OCI-LY7 (cell line): ENCODE results near the gene MOCS3. TPM values are rescaled to one million over a fixed set of nuclear protein-coding genes. Genes with fewer than 3 reads are reported as not detected.

ENCODE experiments used
- BruUV-seq: library from RNA; stranded (reverse); fragments of 400-500 nt; replicated peaks from 2 replicates; lab custom pipeline; 2021; lab: Mats Ljungman, UMichigan
- CTCF ChIA-PET: fragments of 300-600 bp; sonication (Branson Sonifier 250); formaldehyde crosslinking; loops from one replicate; lab custom pipeline; 2022; ENCODE audit warnings: antibody characterized with exemption; ENCODE audit not compliant: unreplicated experiment; lab: Charles Lee
- POLR2A ChIA-PET: fragments of 300-600 bp; sonication (Branson Sonifier 250); formaldehyde crosslinking; loops from one replicate; lab custom pipeline; 2022; ENCODE audit warnings: antibody characterized with exemption; lab: Charles Lee
- DNase-seq: peaks from one replicate; pipeline ENCODE4 v3.0.0-alpha.2; 2015; ENCODE audit warnings: low spot score
- H2AFZ ChIP-seq: fragments of 200-600 bp; sonication (generic), shearing (Covaris generic); 2 replicates; pipeline ENCODE4 v1.6.1; 2014; ENCODE audit warnings: mild to moderate bottlenecking, antibody characterized with exemption, low read length, moderate library complexity
- H3K27ac ChIP-seq: fragments of 200-600 bp; sonication (generic); 2 replicates; pipeline ENCODE4 v1.5.1; 2014; ENCODE audit warnings: mixed run types, low read depth, mild to moderate bottlenecking, moderate library complexity, low read length, inconsistent platforms; ENCODE audit not compliant: poor library complexity, severe bottlenecking
- H3K36me3 ChIP-seq: fragments of 200-600 bp; sonication (generic); 2 replicates; pipeline ENCODE4 v1.6.1; 2014; ENCODE audit warnings: mild to moderate bottlenecking, antibody characterized with exemption, low read length, moderate library complexity, mixed read lengths; ENCODE audit not compliant: insufficient read depth
- H3K4me1 ChIP-seq: fragments of 200-600 bp; sonication (generic); 2 replicates; pipeline ENCODE4 v1.5.1; 2014; ENCODE audit warnings: mild to moderate bottlenecking, low read length; ENCODE audit not compliant: insufficient read depth, poor library complexity, severe bottlenecking
- H3K4me2 ChIP-seq: fragments of 200-600 bp; sonication (generic); 2 replicates; pipeline ENCODE4 v1.6.1; 2014; ENCODE audit warnings: mild to moderate bottlenecking, low read length
- H3K4me3 ChIP-seq: fragments of 200-600 bp; sonication (generic); 2 replicates; pipeline ENCODE4 v1.5.1; 2014; ENCODE audit warnings: mild to moderate bottlenecking, low read depth, low read length; ENCODE audit not compliant: poor library complexity, severe bottlenecking
- H3K79me2 ChIP-seq: fragments of 200-600 bp; sonication (generic); 2 replicates; pipeline ENCODE4 v1.6.1; 2016; ENCODE audit warnings: low read depth, mild to moderate bottlenecking, low read length, moderate library complexity, mixed read lengths; ENCODE audit not compliant: insufficient read depth
- H3K9me2 ChIP-seq: fragments of 200-600 bp; sonication (generic); 2 replicates; pipeline ENCODE4 v1.6.1; 2016; ENCODE audit warnings: mild to moderate bottlenecking, low read length, mixed read lengths; ENCODE audit not compliant: insufficient read depth
- H3K9me3 ChIP-seq: fragments of 200-600 bp; sonication (generic); 2 replicates; pipeline ENCODE4 v1.6.1; 2014; ENCODE audit warnings: mild to moderate bottlenecking, mixed run types, low read length, mixed read lengths
- H4K20me1 ChIP-seq: fragments of 200-600 bp; sonication (generic); 2 replicates; pipeline ENCODE4 v1.6.1; 2014; ENCODE audit warnings: mild to moderate bottlenecking, antibody characterized with exemption, low read length, moderate library complexity, mixed read lengths; ENCODE audit not compliant: insufficient read depth
- CTCF ChIP-seq: fragments of 200-600 bp; sonication (generic); conservative IDR thresholded peaks from 2 replicates; pipeline ENCODE4 v1.5.1; 2014; ENCODE audit warnings: mild to moderate bottlenecking, antibody characterized with exemption, low read length, moderate library complexity, mixed read lengths
- EZH2phosphoT487 ChIP-seq: fragments of 200-600 bp; sonication (generic); IDR thresholded peaks from 2 replicates; pipeline ENCODE4 v1.6.1; 2018; ENCODE audit warnings: low read depth, borderline replicate concordance, mild to moderate bottlenecking, mixed run types, antibody characterized with exemption, low read length, moderate library complexity, mixed read lengths
- intact Hi-C: fragments of 100-400 bp; cut with micrococcal nuclease; formaldehyde crosslinking; loops from one replicate; pipeline ENCODE4 v1.10.0; 2022; ENCODE audit not compliant: unreplicated experiment
- total RNA-seq, 2 experiments: library from RNA; depleted of rRNA in 1 of 2; stranded (reverse); fragments of >200 nt in 1 of 2; shearing (Covaris generic) in 1 of 2; gene quantifications; 2 replicates each; pipeline ENCODE4 v1.2.3, GENCODE V29; 2014 to 2022

Gene MOCS3
- total RNA-seq, 2 experiments from 2014 or later: 5.8 to 7.7 TPM

GRCh38 chr20:50931306-50932015 is 27.2 kb upstream of the MOCS3 start, which contains the start of gene ADNP:
Gene ADNP, minus strand, starts transcription at chr20:50931437. Its CDS starts 27,441 bp downstream, at chr20:50903996.
- Histone ChIP-seq H2AFZ (peak within 1 kb of the TSS; percentile 51), H4K20me1 (peaks cover 14% of the 10 kb centered on the region), H3K9me3 (no peaks in the 10 kb centered on the region), H3K4me2 (peak within 1 kb of the TSS; percentile 78), H3K79me2 (peaks cover 39% of the 10 kb centered on the region), H3K36me3 (peaks cover 84% of the 10 kb centered on the region), H3K4me3 (peak within 1 kb of the TSS; percentile 93), H3K9me2 (no peaks in the 10 kb centered on the region), H3K27ac (peak within 1 kb of the TSS; percentile 89), H3K4me1 (peaks cover 40% of the 10 kb centered on the region)
- peak; percentile 96 for DNase-seq
- ChIA-PET CTCF (interaction anchor here (0.6 kb wide), 2 partner anchors 124 to 132 kb away, joined by 3 read pairs; no protein-coding TSS in a partner anchor), POLR2A (interaction anchor here (0.6 to 1.3 kb wide), 11 partner anchors 21 to 1259 kb away, joined by 3 to 7 read pairs (median 3); no protein-coding TSS in a partner anchor)
- TF ChIP-seq EZH2phosphoT487 (no peak), CTCF (peak; percentile 77)
- BruUV-seq: no TSS peak
- intact Hi-C loops: loop anchor here (2.0 kb wide), 2 partner anchors 27 to 201 kb away; partner anchors contain the start of genes DPM1, MOCS3 and PARD6B

- no peaks in the 10 kb centered on the region for H3K9me3 ChIP-seq
- intact Hi-C loops: no loop called here
- no peak for TF ChIP-seq EZH2phosphoT487
- no peak for TF ChIP-seq CTCF
- peak overlapping the region; percentile 78 for H3K4me2 ChIP-seq
- CTCF ChIA-PET: no interaction called here
- DNase-seq: no peak
- H3K79me2 ChIP-seq: peaks cover 33% of the 10 kb centered on the region
- BruUV-seq: TSS peak; percentile 64
- H4K20me1 ChIP-seq: peaks cover 14% of the 10 kb centered on the region
- peaks cover 84% of the 10 kb centered on the region for H3K36me3 ChIP-seq
- peak overlapping the region; percentile 51; the same call in 1 of the 2 replicates for H2AFZ ChIP-seq
- no peaks in the 10 kb centered on the region for H3K9me2 ChIP-seq
- peaks cover 36% of the 10 kb centered on the region for H3K4me1 ChIP-seq
- H3K4me3 ChIP-seq: peak overlapping the region; percentile 69
- POLR2A ChIA-PET: interaction anchor here (0.6 to 1.3 kb wide), 4 partner anchors 22 to 119 kb away, joined by 3 to 6 read pairs (median 4); no protein-coding TSS in a partner anchor
- peak overlapping the region; percentile 85 for H3K27ac ChIP-seq
Measured at GRCh38 chr20:50932016-50932485, 26.6 kb upstream of the MOCS3 start.
